GM21723 (cell line): Measurements from ENCODE around the gene CSNK1G3.

Experiments
- ATAC-seq: cut with Tn5 transposase; IDR thresholded peaks from one replicate; pipeline ENCODE4 v1.9.1; 2021; ENCODE audit warnings: mild to moderate bottlenecking, moderate library complexity; ENCODE audit not compliant: unreplicated experiment

CSNK1G3 gene

GRCh38 chr5:123512611-123513461 is 859 bp downstream of the CSNK1G3 start:
- ATAC-seq: peak; percentile 24

GRCh38 chr5:123514615-123515355 is 2.8 kb downstream of the CSNK1G3 start:
- no peak for ATAC-seq

- ATAC-seq: no peak
These were observed 3.9 kb downstream of the CSNK1G3 start for GRCh38 chr5:123515904-123516303.

DNA sequence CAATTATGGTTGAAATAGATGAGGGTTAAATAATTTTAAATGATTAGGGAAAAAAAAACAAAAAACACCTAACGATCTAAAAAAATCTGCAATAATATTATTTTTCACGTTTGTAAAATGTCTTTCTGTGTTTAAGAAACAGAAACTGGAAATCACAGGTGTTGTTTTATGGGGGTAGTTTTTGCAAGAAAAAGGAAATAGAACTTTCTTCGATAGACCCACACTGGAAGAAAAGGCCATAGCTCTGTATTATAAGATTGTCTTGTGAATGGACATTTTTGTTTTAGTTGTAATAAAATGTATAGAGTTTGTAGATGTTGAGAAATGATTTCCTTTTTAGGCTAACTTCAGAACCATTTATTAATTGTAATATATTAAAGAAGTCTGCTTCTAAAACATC is 5.5 kb downstream of the CSNK1G3 start:
- peak; percentile 35 for ATAC-seq

- peak; percentile 37 for ATAC-seq
These were observed 6.1 kb downstream of the CSNK1G3 start for GRCh38 chr5:123518111-123518510.

- ATAC-seq: peak; percentile 64
These were observed 8.8 kb downstream of the CSNK1G3 start for GRCh38 chr5:123520677-123521247.

GRCh38 chr5:123524146-123524545 is 12.2 kb downstream of the CSNK1G3 start:
- no peak for ATAC-seq

- ATAC-seq: peak; percentile 47
These were observed 15.2 kb downstream of the CSNK1G3 start for GRCh38 chr5:123527190-123527589.

GRCh38 chr5:123528065-123528464 is 16.1 kb downstream of the CSNK1G3 start:
- no peak for ATAC-seq

- ATAC-seq: no peak
These were observed 16.9 kb downstream of the CSNK1G3 start for GRCh38 chr5:123528878-123529277.

GRCh38 chr5:123530728-123531127 is 18.8 kb downstream of the CSNK1G3 start:
- no peak for ATAC-seq

DNA sequence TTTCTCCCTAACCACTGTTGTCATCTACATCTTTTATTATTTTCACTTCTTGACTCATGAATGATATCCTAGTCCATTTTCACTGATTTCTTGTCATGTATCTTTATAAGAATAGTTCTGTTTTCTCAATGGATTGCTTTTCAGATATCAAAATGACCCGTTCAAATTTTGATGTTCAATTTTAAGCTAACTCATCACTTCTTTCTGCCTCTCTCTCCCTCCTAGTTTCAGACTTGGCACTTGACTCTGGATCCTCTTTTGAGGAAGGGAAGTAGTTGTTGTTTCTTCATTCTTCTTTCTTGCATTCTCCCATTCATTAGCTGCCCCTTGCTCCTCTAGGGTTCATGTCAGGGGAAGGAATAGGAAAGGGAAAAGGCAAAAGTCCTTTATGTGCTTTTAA is 23.7 kb downstream of the CSNK1G3 start:
- no peak for ATAC-seq

GRCh38 chr5:123537256-123537655 is 25.3 kb downstream of the CSNK1G3 start:
- no peak for ATAC-seq

- no peak for ATAC-seq
These were observed 25.9 kb downstream of the CSNK1G3 start for GRCh38 chr5:123537845-123538244.

DNA sequence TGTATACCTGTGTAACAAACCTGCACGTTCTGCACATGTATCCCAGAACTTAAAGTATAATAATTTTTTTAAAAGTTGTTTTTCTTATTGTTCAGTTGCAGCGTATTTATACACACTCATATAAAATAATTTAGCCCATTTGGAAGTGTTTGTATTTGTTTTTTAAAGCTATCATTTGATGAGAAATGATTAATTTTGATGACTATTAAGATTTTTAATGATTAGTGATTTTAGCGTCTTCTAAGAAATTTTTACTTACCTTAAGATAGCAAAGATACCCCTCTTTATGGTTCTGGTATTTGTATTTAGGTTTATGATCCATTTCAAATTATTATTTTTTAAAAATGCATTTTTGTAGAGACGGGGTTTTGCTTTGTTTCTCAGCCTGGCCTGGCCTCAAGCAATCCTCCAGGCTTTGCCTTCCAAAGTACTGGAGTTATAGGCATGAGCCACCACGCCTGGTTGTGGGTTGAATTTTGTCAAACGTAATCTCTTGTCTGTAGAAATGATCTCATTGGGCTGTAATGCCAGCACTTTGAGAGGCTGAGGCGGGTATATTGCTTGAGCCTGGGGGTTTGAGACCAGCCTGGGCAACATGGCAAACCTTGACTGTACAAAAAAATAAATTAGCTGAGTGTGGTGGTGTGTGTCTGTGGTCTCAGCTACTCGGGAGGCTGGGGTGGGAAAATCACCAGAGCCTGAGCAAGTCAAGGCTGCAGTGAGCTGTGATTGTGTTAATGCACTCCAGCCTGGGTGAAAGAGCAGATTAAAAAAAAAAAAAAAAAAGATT is 26.9 kb downstream of the CSNK1G3 start:
- no peak for ATAC-seq

DNA sequence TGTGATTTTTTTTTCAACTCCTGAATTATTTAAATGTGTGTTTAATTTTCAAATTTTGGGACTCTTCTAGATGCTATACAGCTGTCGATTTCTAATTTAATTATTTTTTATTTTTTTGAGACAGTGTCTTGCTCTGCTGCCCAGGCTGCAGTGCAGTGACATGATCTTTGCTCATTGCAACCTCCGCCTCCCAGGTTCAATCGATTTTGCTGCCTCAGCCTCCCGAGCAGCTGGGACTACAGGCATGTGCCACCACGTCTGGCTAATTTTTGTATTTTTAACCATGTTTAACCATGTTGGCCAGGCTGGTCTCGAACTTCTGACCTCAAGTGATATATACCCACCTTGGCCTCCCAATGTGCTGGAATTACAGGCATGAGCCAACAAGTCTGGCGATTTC is 28.6 kb downstream of the CSNK1G3 start:
- ATAC-seq: no peak

DNA sequence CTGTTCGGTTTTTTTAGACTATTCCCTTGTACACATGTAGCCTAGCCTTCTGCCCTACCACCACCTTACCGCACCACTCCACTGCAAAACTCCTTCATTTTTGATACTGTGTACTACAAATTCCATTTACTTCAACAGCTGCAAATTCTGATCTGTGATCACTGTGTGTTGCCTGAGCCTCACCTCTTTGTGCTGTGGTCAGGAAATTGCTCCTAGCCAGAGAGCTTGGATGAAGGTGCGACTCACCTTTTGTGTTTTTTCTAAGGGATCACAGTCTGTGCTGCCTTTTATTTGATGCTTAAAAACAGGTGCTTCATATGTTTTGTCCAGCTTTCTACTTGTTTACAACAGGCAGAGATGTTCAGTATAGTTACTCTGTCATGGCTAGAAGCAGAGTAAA is 31.5 kb downstream of the CSNK1G3 start:
- no peak for ATAC-seq

GRCh38 chr5:123545506-123545905 is 33.5 kb downstream of the CSNK1G3 start:
- no peak for ATAC-seq

DNA sequence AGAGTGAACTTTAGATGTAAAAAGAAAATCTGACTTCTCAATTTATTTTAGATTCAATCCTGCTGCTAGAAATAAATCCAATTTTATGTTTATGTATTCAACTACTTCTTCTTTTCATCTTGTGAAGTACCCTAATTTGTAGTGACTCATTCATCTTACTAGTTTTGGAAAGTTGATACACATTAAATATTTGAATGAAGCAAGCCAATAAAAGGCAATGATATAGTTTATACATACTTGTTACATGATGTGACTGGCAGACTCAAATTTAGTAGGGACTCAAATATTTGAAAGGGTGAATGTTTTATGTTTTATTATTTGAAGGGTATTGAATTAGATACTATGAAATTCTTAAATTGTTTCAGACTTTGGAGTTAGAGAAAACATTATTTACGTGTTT is 34.7 kb downstream of the CSNK1G3 start:
- no peak for ATAC-seq

DNA sequence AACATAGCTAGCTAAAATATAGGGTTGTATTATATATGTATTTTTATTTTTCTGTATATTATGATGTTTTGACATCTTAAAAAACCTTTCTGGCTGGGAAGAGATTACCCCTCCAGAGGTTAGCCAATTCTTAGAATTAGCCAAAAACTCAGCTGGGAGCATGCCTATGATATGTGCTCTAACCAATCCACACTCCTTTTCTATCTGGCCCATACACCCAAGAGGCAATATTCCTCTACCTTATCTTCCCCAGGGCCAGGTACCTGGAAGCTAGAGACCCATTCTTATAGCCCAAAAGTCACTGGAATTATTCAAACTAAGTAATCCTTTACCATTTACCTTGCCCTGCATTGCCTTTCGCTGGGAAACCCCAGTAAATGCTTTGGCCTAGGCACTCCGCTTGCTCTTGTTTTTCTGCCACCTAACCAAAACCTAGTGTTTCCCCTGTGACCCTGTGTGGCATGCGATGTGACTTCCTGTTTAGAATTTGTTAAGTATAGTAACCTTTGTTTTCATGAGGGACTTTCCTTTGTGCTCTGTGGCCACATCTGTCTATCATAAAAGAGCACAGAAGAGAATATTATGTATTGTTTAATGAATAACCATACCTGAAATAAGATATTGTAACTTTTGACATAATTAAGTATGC is 37.4 kb downstream of the CSNK1G3 start:
- ATAC-seq: peak; percentile 99

DNA sequence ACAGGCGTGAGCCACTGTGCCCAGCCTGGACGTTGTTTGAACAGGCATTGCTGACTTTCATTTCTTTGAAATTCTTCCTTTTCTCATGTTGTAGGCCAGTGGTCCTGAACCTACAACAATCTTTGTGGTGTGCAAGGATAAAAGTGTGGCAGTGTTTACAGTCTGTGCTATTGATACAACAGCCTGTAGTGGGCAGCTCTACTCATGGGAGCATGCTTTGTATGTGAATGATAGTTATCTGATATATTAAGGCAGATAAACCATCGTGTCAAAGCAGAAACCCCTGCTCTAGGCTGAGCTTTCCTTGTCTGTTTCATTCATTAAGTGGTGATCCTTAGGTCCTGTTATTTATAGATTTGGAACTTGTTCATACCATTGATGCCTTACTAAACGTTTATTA is 42.6 kb downstream of the CSNK1G3 start:
- ATAC-seq: no peak
